Neural progenitor cell (in vitro differentiated cells): ENCODE measurements around the gene SERPINI2.

Source experiments
- CTCF ChIP-seq: fragments of 200-600 bp; sonication (generic); IDR thresholded peaks from 2 replicates; pipeline ENCODE4 v1.5.1; 2017; ENCODE audit warnings: antibody characterized with exemption, mild to moderate bottlenecking
- EZH2 ChIP-seq: fragments of 200-600 bp; sonication (generic); IDR thresholded peaks from 2 replicates; pipeline ENCODE4 v1.6.1; 2017; ENCODE audit warnings: antibody characterized with exemption, mild to moderate bottlenecking, moderate library complexity
- EZH2phosphoT487 ChIP-seq: fragments of 200-600 bp; sonication (generic); IDR thresholded peaks from 2 replicates; pipeline ENCODE4 v1.6.1; 2017; ENCODE audit warnings: antibody characterized with exemption

GRCh38 chr3:167507954-167508353 lies 34.1 kb upstream of the SERPINI2 start:
- no peak for TF ChIP-seq CTCF
- no peak for TF ChIP-seq EZH2
- TF ChIP-seq EZH2phosphoT487: no peak
